GM18868 (cell line): ENCODE measurements around the gene ANAPC1.
"Not testable (repeated sequence)": the region's sequence is repeated elsewhere in the genome, so short reads cannot be mapped to it uniquely, and the experiment has no call there.

Experiments used
- ATAC-seq: cut with Tn5 transposase; IDR thresholded peaks from one replicate; pipeline ENCODE4 v1.9.1; 2021; ENCODE audit warnings: mild to moderate bottlenecking, moderate library complexity; ENCODE audit not compliant: unreplicated experiment

ANAPC1 gene

GRCh38 chr2:111883661-111884591 is at the start of gene ANAPC1:
TSS of gene ANAPC1 (minus strand) at chr2:111884193. CDS start at chr2:111880825, 3,368 bp downstream.
- peak; percentile 82 for ATAC-seq

GRCh38 chr2:111932841-111933291 is 48.9 kb upstream of the ANAPC1 start:
- ATAC-seq, result no peak

- ATAC-seq, result peak; percentile 55
Observed at GRCh38 chr2:111930875-111931274, 46.9 kb upstream of the ANAPC1 start.

GRCh38 chr2:111930409-111930808 is 46.4 kb upstream of the ANAPC1 start:
- ATAC-seq, result no peak

GRCh38 chr2:111927723-111928122 is 43.7 kb upstream of the ANAPC1 start:
- ATAC-seq, result no peak

GRCh38 chr2:111924617-111925107 is 40.7 kb upstream of the ANAPC1 start:
- no peak for ATAC-seq

- ATAC-seq, result no peak
Observed at GRCh38 chr2:111923276-111923804, 39.3 kb upstream of the ANAPC1 start.

- ATAC-seq, result no peak
Observed at GRCh38 chr2:111919794-111920608, 36.0 kb upstream of the ANAPC1 start.

GRCh38 chr2:111919365-111919764 is 35.4 kb upstream of the ANAPC1 start:
- ATAC-seq, result no peak

- ATAC-seq, result no peak
Observed at GRCh38 chr2:111918383-111918806, 34.4 kb upstream of the ANAPC1 start.

- no peak for ATAC-seq
Observed at GRCh38 chr2:111917106-111917505, 33.1 kb upstream of the ANAPC1 start.

- no peak for ATAC-seq
Observed at GRCh38 chr2:111912547-111912946, 28.6 kb upstream of the ANAPC1 start.

- not testable (repeated sequence) for ATAC-seq
Observed at GRCh38 chr2:111911295-111911977, 27.4 kb upstream of the ANAPC1 start.

GRCh38 chr2:111910609-111911277 is 26.8 kb upstream of the ANAPC1 start:
- ATAC-seq, result no peak

GRCh38 chr2:111909997-111910396 is 26.0 kb upstream of the ANAPC1 start:
- ATAC-seq, result not testable (repeated sequence)

- ATAC-seq, result no peak
Observed at GRCh38 chr2:111909079-111909478, 25.1 kb upstream of the ANAPC1 start.

- no peak for ATAC-seq
Observed at GRCh38 chr2:111908578-111908977, 24.6 kb upstream of the ANAPC1 start.

- peak; percentile 52 for ATAC-seq
Observed at GRCh38 chr2:111905990-111906735, 22.2 kb upstream of the ANAPC1 start.

- ATAC-seq, result not testable (repeated sequence)
Observed at GRCh38 chr2:111905475-111905869, 21.5 kb upstream of the ANAPC1 start.
